NK-92 (cell line): ENCODE data around the gene ZSCAN16.
"Not testable (repeated sequence)": the region's sequence is repeated elsewhere in the genome, so short reads cannot be mapped to it uniquely, and the experiment has no call there.

Experiments
- DNase-seq: peaks from one replicate; lab custom pipeline; 2025; ENCODE audit not compliant: unreplicated experiment; lab: John Stamatoyannopoulos, UW

The ZSCAN16 gene

GRCh38 chr6:28124350-28124970, at the start of gene ZSCAN16:
Gene ZSCAN16 (plus strand): TSS chr6:28124609. CDS start chr6:28125444, 835 bp downstream.
- DNase-seq, result no peak

GRCh38 chr6:28078050-28078449, 46.4 kb upstream of the ZSCAN16 start:
- no peak for DNase-seq

- DNase-seq, result no peak
Measured at GRCh38 chr6:28078836-28079235, 45.6 kb upstream of the ZSCAN16 start.

GRCh38 chr6:28080381-28080630, 44.1 kb upstream of the ZSCAN16 start, which contains the start of gene ZNF165:
Gene ZNF165 (plus strand): TSS chr6:28080568. CDS start chr6:28085481, 4,913 bp downstream.
- not testable (repeated sequence) for DNase-seq

- DNase-seq, result peak; percentile 17
Measured at GRCh38 chr6:28080631-28081485, 43.6 kb upstream of the ZSCAN16 start.

GRCh38 chr6:28081486-28081751, 43.0 kb upstream of the ZSCAN16 start:
- DNase-seq, result no peak

- DNase-seq, result no peak
Measured at GRCh38 chr6:28082939-28083338, 41.5 kb upstream of the ZSCAN16 start.

- no peak for DNase-seq
Measured at GRCh38 chr6:28089054-28089453, 35.4 kb upstream of the ZSCAN16 start.

- DNase-seq, result no peak
Measured at GRCh38 chr6:28090917-28091586, 33.4 kb upstream of the ZSCAN16 start.

GRCh38 chr6:28102222-28102621, 22.2 kb upstream of the ZSCAN16 start:
- DNase-seq, result not testable (repeated sequence)

- DNase-seq, result not testable (repeated sequence)
Measured at GRCh38 chr6:28102699-28103098, 21.7 kb upstream of the ZSCAN16 start.

GRCh38 chr6:28104392-28105244, 19.8 kb upstream of the ZSCAN16 start:
- DNase-seq, result no peak

GRCh38 chr6:28105245-28105639, 19.2 kb upstream of the ZSCAN16 start:
- DNase-seq, result no peak

- DNase-seq, result no peak
Measured at GRCh38 chr6:28107506-28107905, 16.9 kb upstream of the ZSCAN16 start.

- no peak for DNase-seq
Measured at GRCh38 chr6:28111964-28112363, 12.4 kb upstream of the ZSCAN16 start.

GRCh38 chr6:28115799-28116198, 8.6 kb upstream of the ZSCAN16 start:
- DNase-seq, result no peak

- no peak for DNase-seq
Measured at GRCh38 chr6:28117386-28118050, 6.9 kb upstream of the ZSCAN16 start.

GRCh38 chr6:28118217-28118616, 6.2 kb upstream of the ZSCAN16 start:
- no peak for DNase-seq

- DNase-seq, result no peak
Measured at GRCh38 chr6:28121876-28122275, 2.5 kb upstream of the ZSCAN16 start.

GRCh38 chr6:28122283-28122682, 2.1 kb upstream of the ZSCAN16 start:
- DNase-seq, result not testable (repeated sequence)

- DNase-seq, result no peak
Measured at GRCh38 chr6:28124971-28125353, 553 bp downstream of the ZSCAN16 start.
